Effector CD8-positive, alpha-beta T cell (primary cell): ENCODE results near the gene STK10.
"Not testable (repeated sequence)": the region's sequence is repeated elsewhere in the genome, so short reads cannot be mapped to it uniquely, and the experiment has no call there.

Experiments
- DNase-seq: peaks from one replicate; lab custom pipeline; 2025; lab: John Stamatoyannopoulos, UW

Gene STK10

GRCh38 chr5:172055421-172055820 is 132.6 kb downstream of the STK10 start:
- no peak for DNase-seq

- DNase-seq, result no peak
Observed at GRCh38 chr5:172054611-172055153, 133.3 kb downstream of the STK10 start.

- DNase-seq, result no peak
Observed at GRCh38 chr5:172052450-172053236, 135.4 kb downstream of the STK10 start.

- DNase-seq, result no peak
Observed at GRCh38 chr5:172051643-172052339, 136.2 kb downstream of the STK10 start.

GRCh38 chr5:172050080-172050479 is 137.9 kb downstream of the STK10 start:
- no peak for DNase-seq

- no peak for DNase-seq
Observed at GRCh38 chr5:172049226-172049796, 138.7 kb downstream of the STK10 start.

- DNase-seq, result no peak
Observed at GRCh38 chr5:172048539-172049101, 139.4 kb downstream of the STK10 start.

GRCh38 chr5:172048170-172048422 is 139.9 kb downstream of the STK10 start:
- no peak for DNase-seq

GRCh38 chr5:172046593-172046992 is 141.4 kb downstream of the STK10 start:
- no peak for DNase-seq

- DNase-seq, result no peak
Observed at GRCh38 chr5:172045315-172045632, 142.8 kb downstream of the STK10 start.

- DNase-seq, result no peak
Observed at GRCh38 chr5:172044631-172045314, 143.3 kb downstream of the STK10 start.

GRCh38 chr5:172043865-172044264 is 144.2 kb downstream of the STK10 start:
- DNase-seq, result no peak

- no peak for DNase-seq
Observed at GRCh38 chr5:172042183-172042582, 145.8 kb downstream of the STK10 start.

GRCh38 chr5:172038167-172038566 is 149.9 kb downstream of the STK10 start:
- no peak for DNase-seq

GRCh38 chr5:172035049-172035448 is 153.0 kb downstream of the STK10 start:
- DNase-seq, result no peak

- DNase-seq, result no peak
Observed at GRCh38 chr5:172031894-172032461, 156.0 kb downstream of the STK10 start.

- no peak for DNase-seq
Observed at GRCh38 chr5:172029876-172030275, 158.1 kb downstream of the STK10 start.

GRCh38 chr5:172028167-172028566 is 159.9 kb downstream of the STK10 start:
- DNase-seq, result no peak

GRCh38 chr5:172020110-172020786 is 167.8 kb downstream of the STK10 start:
- not testable (repeated sequence) for DNase-seq

- no peak for DNase-seq
Observed at GRCh38 chr5:172015346-172015745, 172.7 kb downstream of the STK10 start.

- DNase-seq, result no peak
Observed at GRCh38 chr5:172010278-172010677, 177.7 kb downstream of the STK10 start.
